Endothelial cell of umbilical vein (primary cell): ENCODE results near the gene TBX5. TPM values are rescaled to one million over a fixed set of nuclear protein-coding genes. Genes with fewer than 3 reads are reported as not detected.

ENCODE experiments used
- BruUV-seq: library from RNA; stranded (reverse); fragments of 400-500 nt; replicated peaks from 2 replicates; lab custom pipeline; 2021; lab: Mats Ljungman, UMichigan
- CTCF ChIA-PET: fragments of 300-600, 350-600 bp; sonication (Branson Sonifier 250); formaldehyde crosslinking; loops from one replicate; lab custom pipeline; 2021; ENCODE audit warnings: antibody characterized with exemption, inconsistent platforms; lab: Charles Lee
- POLR2A ChIA-PET: fragments of 300-600, 350-600 bp; sonication (Branson Sonifier 250); formaldehyde crosslinking; loops from one replicate; lab custom pipeline; 2021; ENCODE audit warnings: antibody characterized with exemption, inconsistent platforms; lab: Charles Lee
- DNase-seq: peaks from one replicate; pipeline ENCODE4 v3.0.0-alpha.2; 2011; ENCODE audit warnings: low read depth, low spot score
- FAIRE-seq: peaks from 2 replicates; lab custom pipeline; 2011; peaks lifted over from hg19 to GRCh38; lab: Jason Lieb, UNC
- H2AFZ ChIP-seq: 2 replicates; pipeline ENCODE4 v1.6.0; 2012; ENCODE audit warnings: low read depth, low read length, control low read depth, inconsistent platforms
- H3K27ac ChIP-seq: 2 replicates; pipeline ENCODE4 v1.5.1; 2011; ENCODE audit warnings: low read depth, mild to moderate bottlenecking, control low read depth, low read length, moderate library complexity; ENCODE audit not compliant: insufficient read depth
- H3K27me3 ChIP-seq, 2 experiments: 2 replicates each; pipeline versions ENCODE4 v1.6.0 to v1.6.1; 2011; ENCODE audit warnings: low read length in 2 of 2, mixed read lengths in 1 of 2; ENCODE audit not compliant: control insufficient read depth in 2 of 2, insufficient read depth in 2 of 2
- H3K36me3 ChIP-seq, 2 experiments: 2 replicates in 1 of 2; 3 replicates in 1 of 2; pipeline ENCODE4 v1.5.1; 2011; ENCODE audit warnings: low read length in 2 of 2, mild to moderate bottlenecking in 1 of 2, moderate library complexity in 1 of 2; ENCODE audit not compliant: control insufficient read depth in 2 of 2, insufficient read depth in 2 of 2; ENCODE audit errors: extremely low read depth in 1 of 2
- H3K4me1 ChIP-seq: 3 replicates; pipeline ENCODE4 v1.5.1; 2011; ENCODE audit warnings: mild to moderate bottlenecking, low read length; ENCODE audit not compliant: control insufficient read depth, insufficient read depth; ENCODE audit errors: extremely low read depth
- H3K4me2 ChIP-seq: 2 replicates; pipeline ENCODE4 v1.6.1; 2011; ENCODE audit warnings: low read length, control low read depth, mixed read lengths; ENCODE audit not compliant: insufficient read depth
- H3K4me3 ChIP-seq, 3 experiments: fragments of 200-600 bp in 1 of 3; sonication (generic), shearing (Covaris generic) in 1 of 3; replicated peaks in 1 of 3; 2 replicates each; pipeline ENCODE4 v1.5.1; 2011 to 2016; ENCODE audit warnings: control low read depth in 3 of 3, low read length in 3 of 3, mild to moderate bottlenecking in 2 of 3, inconsistent platforms in 1 of 3, low read depth in 1 of 3, moderate library complexity in 1 of 3; ENCODE audit not compliant: insufficient read depth in 1 of 3
- H3K79me2 ChIP-seq: 2 replicates; pipeline ENCODE4 v1.6.0; 2012; ENCODE audit warnings: low read length, inconsistent platforms; ENCODE audit not compliant: control insufficient read depth, insufficient read depth
- H3K9ac ChIP-seq: replicated peaks from 2 replicates; pipeline ENCODE3; 2011; ENCODE audit warnings: low read length, control low read depth; ENCODE audit not compliant: insufficient read depth; ENCODE audit errors: extremely low read depth
- H3K9me1 ChIP-seq: replicated peaks from 3 replicates; pipeline ENCODE4 v1.6.0; 2011; ENCODE audit warnings: mild to moderate bottlenecking, low read length; ENCODE audit not compliant: control insufficient read depth, insufficient read depth; ENCODE audit errors: extremely low read depth
- H3K9me3 ChIP-seq: replicated peaks from 2 replicates; pipeline ENCODE4 v1.5.1; 2012; ENCODE audit warnings: low read length, inconsistent platforms; ENCODE audit not compliant: control insufficient read depth, insufficient read depth
- H4K20me1 ChIP-seq: replicated peaks from 2 replicates; pipeline ENCODE3; 2011; ENCODE audit warnings: mild to moderate bottlenecking, low read length; ENCODE audit not compliant: control insufficient read depth, insufficient read depth; ENCODE audit errors: extremely low read depth
- EZH2 ChIP-seq: IDR thresholded peaks from 2 replicates; pipeline ENCODE4 v1.6.1; 2012; ENCODE audit warnings: borderline replicate concordance, low read depth, mild to moderate bottlenecking, moderate library complexity, low read length, inconsistent platforms; ENCODE audit not compliant: severe bottlenecking
- FOS ChIP-seq: IDR thresholded peaks from 2 replicates; pipeline ENCODE4 v1.6.1; 2011; ENCODE audit warnings: mild to moderate bottlenecking, low read length, moderate library complexity, borderline replicate concordance; ENCODE audit not compliant: insufficient read depth
- GATA2 ChIP-seq: IDR thresholded peaks from 2 replicates; pipeline ENCODE4 v1.7.0; 2011; ENCODE audit warnings: low read depth, mild to moderate bottlenecking, moderate library complexity, mixed read lengths, low read length; ENCODE audit not compliant: insufficient read length, insufficient read depth
- JUN ChIP-seq: IDR thresholded peaks from 2 replicates; pipeline ENCODE4 v1.6.1; 2011; ENCODE audit warnings: borderline replicate concordance, low read depth; ENCODE audit not compliant: insufficient read length, insufficient read depth
- MYC ChIP-seq: IDR thresholded peaks from one replicate; pipeline ENCODE4 v1.6.1; 2011; ENCODE audit warnings: mild to moderate bottlenecking, low read depth, low read length
- POLR2A ChIP-seq: IDR thresholded peaks from 2 replicates; pipeline ENCODE4 v1.6.1; 2012; ENCODE audit warnings: low read depth, mild to moderate bottlenecking, control low read depth, low read length
- POLR2AphosphoS5 ChIP-seq: IDR thresholded peaks from 2 replicates; pipeline ENCODE4 v1.6.1; 2012; ENCODE audit warnings: low read depth, mild to moderate bottlenecking, control low read depth, low read length, moderate library complexity; ENCODE audit not compliant: insufficient read depth
- dilution Hi-C: fragments of 300-500 bp; cut with MboI; formaldehyde crosslinking; loops from one replicate; pipeline ENCODE4 v1.15.0; 2019; ENCODE audit warnings: low sequenced_read_pairs; ENCODE audit not compliant: extremely low pct_ligation_motif_present
- intact Hi-C: fragments of 100-400 bp; cut with micrococcal nuclease; formaldehyde crosslinking; loops from one replicate; pipeline ENCODE4 v1.10.0; 2022
- polyA plus RNA-seq, 4 experiments: library from polyadenylated mRNA; depleted of rRNA in 3 of 4; stranded (reverse) in 3 of 4; unstranded in 1 of 4; fragments of >200 nt; gene quantifications; 2 replicates each; pipeline versions ENCODE4 v1.2.1 to v1.2.3, GENCODE V29; 2011 to 2012; ENCODE audit warnings: missing spikeins in 1 of 4
- total RNA-seq: library from RNA; stranded (reverse); gene quantifications from 2 replicates; pipeline ENCODE4 v1.2.3, GENCODE V29; 2021
- TF ChIP-seq, protein P1 (sequence below), 2 donors: IDR thresholded peaks; 1 replicate in 1 of 2; 2 replicates in 1 of 2; pipeline ENCODE4 v1.5.1; 2011; ENCODE audit warnings: low read length in 2 of 2, mild to moderate bottlenecking in 2 of 2, moderate library complexity in 2 of 2, control low read depth in 1 of 2, inconsistent platforms in 1 of 2, low read depth in 1 of 2; ENCODE audit not compliant: insufficient read depth in 1 of 2; ENCODE audit errors: extremely low read depth in 1 of 2
- TF ChIP-seq, protein P2 (sequence below): IDR thresholded peaks from 2 replicates; pipeline ENCODE4 v1.6.1; 2011; ENCODE audit not compliant: insufficient read depth, insufficient read length

The TBX5 gene
- total and polyA plus RNA-seq, 2 donors (not counting 3 experiments of a cell fraction or from before 2014, with no cell fraction given): not detected

DNA sequence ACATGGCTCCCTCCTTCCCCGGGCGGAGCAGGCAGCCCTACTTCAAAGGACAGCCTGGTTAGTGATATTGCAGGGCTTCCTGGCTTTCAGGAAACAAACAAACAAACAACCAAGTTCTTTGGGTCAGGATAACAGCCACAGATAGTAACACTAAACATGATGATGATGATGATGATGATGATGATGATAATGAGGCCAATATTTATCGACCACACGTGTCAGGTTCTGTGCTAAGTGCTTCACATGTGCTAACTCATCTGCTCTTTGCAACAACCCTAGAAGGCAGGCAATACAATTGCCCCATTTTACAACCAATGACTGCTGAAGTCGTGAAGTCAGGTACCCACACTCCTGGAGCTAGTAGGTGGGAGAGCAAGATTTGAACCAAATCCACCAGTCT lies 44.1 kb upstream of the TBX5 start:
- no peak for FAIRE-seq

More for the DNA sequence above, 44.1 kb upstream of the TBX5 start:
- intact Hi-C loops (no loop called here), dilution Hi-C loops (no loop called here)
- Histone ChIP-seq H3K9me1 (no peaks in the 10 kb centered on the region), H4K20me1 (no peaks in the 10 kb centered on the region), H3K9ac (no peak overlapping the region), H3K4me1 (no peaks in the 10 kb centered on the region), H3K27me3 (peaks cover 14 to 27% of the 10 kb centered on the region in 2 experiments), H3K9me3 (no peaks in the 10 kb centered on the region), H3K4me2 (no peak overlapping the region), H2AFZ (no peak overlapping the region), H3K27ac (no peak overlapping the region), H3K79me2 (no peaks in the 10 kb centered on the region), H3K4me3 (no peak overlapping the region), H3K36me3 (no peaks in the 10 kb centered on the region)
- no TSS peak for BruUV-seq
- ChIA-PET POLR2A (no interaction called here), CTCF (no interaction called here)
- DNase-seq: no peak
- TF ChIP-seq JUN (no peak), EZH2 (no peak), GATA2 (no peak), MYC (no peak), POLR2A (no peak), POLR2AphosphoS5 (no peak), FOS (no peak)
- TF ChIP-seq, protein P1, sequence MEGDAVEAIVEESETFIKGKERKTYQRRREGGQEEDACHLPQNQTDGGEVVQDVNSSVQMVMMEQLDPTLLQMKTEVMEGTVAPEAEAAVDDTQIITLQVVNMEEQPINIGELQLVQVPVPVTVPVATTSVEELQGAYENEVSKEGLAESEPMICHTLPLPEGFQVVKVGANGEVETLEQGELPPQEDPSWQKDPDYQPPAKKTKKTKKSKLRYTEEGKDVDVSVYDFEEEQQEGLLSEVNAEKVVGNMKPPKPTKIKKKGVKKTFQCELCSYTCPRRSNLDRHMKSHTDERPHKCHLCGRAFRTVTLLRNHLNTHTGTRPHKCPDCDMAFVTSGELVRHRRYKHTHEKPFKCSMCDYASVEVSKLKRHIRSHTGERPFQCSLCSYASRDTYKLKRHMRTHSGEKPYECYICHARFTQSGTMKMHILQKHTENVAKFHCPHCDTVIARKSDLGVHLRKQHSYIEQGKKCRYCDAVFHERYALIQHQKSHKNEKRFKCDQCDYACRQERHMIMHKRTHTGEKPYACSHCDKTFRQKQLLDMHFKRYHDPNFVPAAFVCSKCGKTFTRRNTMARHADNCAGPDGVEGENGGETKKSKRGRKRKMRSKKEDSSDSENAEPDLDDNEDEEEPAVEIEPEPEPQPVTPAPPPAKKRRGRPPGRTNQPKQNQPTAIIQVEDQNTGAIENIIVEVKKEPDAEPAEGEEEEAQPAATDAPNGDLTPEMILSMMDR (IDR thresholded peaks at IDR 0.05; ENCODE audit: extremely low read depth in 1 of 2, insufficient read depth in 1 of 2, low read depth in 1 of 2, low read length in 2 of 2): no peak
- TF ChIP-seq, protein P2, sequence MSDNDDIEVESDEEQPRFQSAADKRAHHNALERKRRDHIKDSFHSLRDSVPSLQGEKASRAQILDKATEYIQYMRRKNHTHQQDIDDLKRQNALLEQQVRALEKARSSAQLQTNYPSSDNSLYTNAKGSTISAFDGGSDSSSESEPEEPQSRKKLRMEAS: no peak
